Spleen (tissue), 7 donors: ENCODE measurements around the gene SFT2D1.

Experiments
- CTCF ChIP-seq, 11 experiments: fragments of 200-600 bp in 7 of 11; fragments of 450-650 bp in 4 of 11; sonication (generic) in 4 of 11; IDR thresholded peaks in 8 of 11; conservative IDR thresholded peaks in 3 of 11; 1 replicate in 7 of 11; 2 replicates in 4 of 11; pipeline versions ENCODE4 v1.4.0 to v1.8.0; 2016 to 2021; ENCODE audit warnings: antibody characterized with exemption in 11 of 11, inconsistent platforms in 4 of 11, mild to moderate bottlenecking in 1 of 11
- POLR2A ChIP-seq, 3 donors: fragments of 450-650 bp; IDR thresholded peaks; one replicate each; pipeline ENCODE4 v1.5.1; 2017; ENCODE audit warnings: antibody characterized with exemption in 3 of 3, mild to moderate bottlenecking in 1 of 3
- donor health status: DM: no; HTN: no; CAD: no; lungs with moderate emphysema.
- donor health status: DM: no; HTN: no; CAD: no.
- donor health status: DM: no; HTN: no; CAD: no.

- TF ChIP-seq POLR2A (IDR thresholded peaks at IDR 0.05) (no peak), CTCF (IDR thresholded peaks at IDR 0.05 in 8 of 11, conservative IDR thresholded peaks at IDR 0.05 in 3 of 11) (no peak)
Measured at GRCh38 chr6:166375013-166375412, 32.7 kb upstream of the SFT2D1 start.
